GM21423 (cell line): ENCODE results near the gene MAPK12.

Experiments
- ATAC-seq: cut with Tn5 transposase; IDR thresholded peaks from one replicate; pipeline ENCODE4 v1.9.1; 2021; ENCODE audit warnings: mild to moderate bottlenecking, moderate library complexity; ENCODE audit not compliant: unreplicated experiment

Gene MAPK12

GRCh38 chr22:50236731-50237409, 24.6 kb downstream of the MAPK12 start:
- no peak for ATAC-seq

DNA sequence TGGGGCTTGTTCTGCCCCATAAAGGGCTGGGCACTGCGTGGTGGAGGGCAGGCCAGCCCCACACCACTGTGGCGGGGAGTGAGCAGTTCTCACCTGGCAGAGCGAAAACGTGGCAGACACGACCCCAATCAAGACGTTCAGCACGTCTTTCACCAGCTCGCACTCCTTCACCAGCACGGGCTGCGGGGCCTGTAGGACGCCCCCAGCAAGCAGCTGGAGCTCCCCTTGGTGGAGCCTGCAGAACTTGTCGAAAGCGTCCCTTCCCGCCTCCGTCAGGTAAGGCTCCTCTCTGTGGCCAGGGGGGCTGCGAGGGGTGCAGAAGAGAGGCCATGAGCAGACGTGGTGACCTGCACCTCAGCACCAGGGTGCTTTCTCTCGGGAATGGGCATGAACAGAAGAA, 28.3 kb downstream of the MAPK12 start:
- ATAC-seq, result no peak

- ATAC-seq, result no peak
Measured at GRCh38 chr22:50232481-50233151, 28.9 kb downstream of the MAPK12 start.

GRCh38 chr22:50229370-50229769, 32.1 kb downstream of the MAPK12 start:
- ATAC-seq, result no peak

DNA sequence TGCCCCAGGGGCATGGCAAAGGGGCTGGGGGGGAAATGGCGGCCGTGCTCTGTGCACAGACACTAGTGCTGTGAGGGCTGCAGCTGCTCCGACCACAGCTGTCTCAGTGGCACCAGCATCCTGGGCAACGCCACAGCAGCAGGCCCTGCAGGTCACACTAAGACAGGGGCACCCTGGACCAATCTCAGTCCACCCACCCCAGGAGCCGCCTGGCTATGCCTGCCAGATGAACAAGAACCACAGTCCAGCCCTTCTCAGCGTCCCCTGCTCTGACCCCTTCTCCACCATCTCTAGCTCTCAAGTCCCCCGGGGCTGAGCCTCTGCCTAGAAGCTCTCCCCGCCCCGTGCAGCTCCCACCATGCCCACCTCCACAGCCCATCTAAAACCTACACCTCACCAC, 33.1 kb downstream of the MAPK12 start:
- ATAC-seq, result no peak

GRCh38 chr22:50227579-50228215, 33.8 kb downstream of the MAPK12 start:
- no peak for ATAC-seq

- no peak for ATAC-seq
Measured at GRCh38 chr22:50226875-50227165, 34.7 kb downstream of the MAPK12 start.

DNA sequence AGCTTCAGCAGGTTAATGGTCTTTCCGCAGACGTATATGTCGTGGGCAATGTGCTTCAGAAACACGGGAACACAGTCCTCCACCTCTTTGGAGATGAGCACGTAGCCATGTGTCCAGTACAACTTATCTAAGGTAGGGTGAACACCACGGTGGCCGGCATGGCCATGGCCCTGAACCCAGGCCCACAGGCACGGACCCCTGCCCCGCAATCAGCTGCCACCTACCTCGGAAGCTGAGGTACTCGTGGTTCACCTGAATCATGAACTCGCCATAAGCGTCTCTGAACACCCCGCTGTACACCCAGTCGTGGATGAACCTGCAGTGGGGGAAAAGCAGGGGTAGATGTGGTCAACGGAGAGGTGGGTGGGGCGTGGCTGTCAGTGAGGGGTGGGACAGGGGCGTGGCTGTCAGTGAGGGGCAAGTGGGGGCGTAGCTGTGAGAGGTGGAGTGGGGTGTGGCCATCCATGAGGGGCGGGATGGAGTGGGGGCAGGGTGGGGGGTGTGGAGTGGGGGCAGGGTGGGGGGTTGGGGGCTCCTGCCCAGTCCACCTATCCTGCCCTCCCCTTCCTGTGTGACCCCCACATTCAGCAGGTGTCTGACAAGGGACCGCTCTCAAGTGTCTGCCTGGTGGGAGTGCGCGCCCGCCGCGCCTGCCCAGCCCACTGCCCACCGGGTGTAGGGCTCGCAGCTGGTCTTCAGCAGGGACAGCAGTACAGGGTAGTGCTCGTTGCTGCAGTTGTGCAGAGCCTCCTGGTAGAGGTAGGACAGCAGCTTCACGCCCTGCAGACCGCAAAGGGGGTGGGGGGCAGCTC, 35.2 kb downstream of the MAPK12 start:
- no peak for ATAC-seq

GRCh38 chr22:50225200-50225969, 36.1 kb downstream of the MAPK12 start:
- no peak for ATAC-seq

GRCh38 chr22:50224071-50224470, 37.4 kb downstream of the MAPK12 start:
- no peak for ATAC-seq

DNA sequence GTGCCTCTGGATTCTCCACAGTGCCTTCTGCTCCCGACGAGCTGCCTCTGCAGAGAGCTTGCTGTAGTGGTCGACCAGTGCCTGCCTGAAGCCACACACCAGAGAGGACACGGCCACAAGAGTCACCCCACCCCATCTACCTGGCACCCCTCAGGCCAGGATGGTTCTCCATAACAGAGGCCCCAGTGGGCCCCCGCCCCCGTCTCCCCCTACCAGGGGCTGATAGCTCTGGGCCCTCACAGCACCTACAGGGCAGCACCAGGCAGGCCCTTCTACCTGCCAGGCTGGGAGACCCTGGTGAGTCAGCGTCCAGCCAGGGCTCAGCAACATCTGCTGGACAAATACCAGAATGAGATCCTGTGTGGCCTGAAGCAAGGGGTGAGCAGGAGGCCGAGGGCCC, 39.0 kb downstream of the MAPK12 start:
- no peak for ATAC-seq

- ATAC-seq, result no peak
Measured at GRCh38 chr22:50221410-50222300, 39.8 kb downstream of the MAPK12 start.

GRCh38 chr22:50220603-50221409, 40.7 kb downstream of the MAPK12 start:
- ATAC-seq, result no peak

- no peak for ATAC-seq
Measured at GRCh38 chr22:50219800-50220602, 41.5 kb downstream of the MAPK12 start.

DNA sequence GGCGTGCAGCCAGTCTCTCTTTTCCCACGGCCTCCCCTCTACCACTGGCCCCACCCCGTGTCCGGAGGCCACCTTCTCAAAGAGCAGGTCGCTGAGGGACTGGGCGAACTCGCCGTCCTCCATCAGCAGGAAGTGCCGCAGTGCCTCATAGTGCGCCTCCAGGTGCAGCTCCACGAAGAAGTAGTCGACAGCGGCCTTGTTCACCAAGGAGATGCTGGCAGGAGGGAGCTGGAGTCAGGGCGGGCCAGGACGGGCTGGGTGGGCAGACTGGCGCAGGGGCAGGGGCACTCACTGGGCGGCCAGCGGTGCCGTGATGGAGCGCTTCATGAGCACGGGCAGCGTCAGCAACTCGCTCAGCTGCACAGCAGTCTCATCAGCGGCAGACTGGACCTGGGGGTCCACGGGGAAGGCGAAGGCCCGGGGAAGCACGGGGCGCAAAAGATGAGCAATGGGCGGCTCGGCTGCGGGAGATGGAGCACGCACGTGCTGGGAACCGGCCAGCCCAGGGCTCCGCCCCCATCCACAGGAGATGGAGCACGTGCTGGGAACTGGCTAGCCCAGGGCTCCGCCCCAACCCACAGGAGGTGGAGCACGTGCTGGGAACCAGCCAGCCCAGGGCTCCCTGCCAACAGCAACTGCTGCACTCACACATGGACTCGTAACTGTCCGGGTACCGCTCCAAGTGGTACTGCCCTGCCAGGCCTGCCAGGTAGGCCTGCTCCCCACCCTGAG, 42.3 kb downstream of the MAPK12 start:
- no peak for ATAC-seq

DNA sequence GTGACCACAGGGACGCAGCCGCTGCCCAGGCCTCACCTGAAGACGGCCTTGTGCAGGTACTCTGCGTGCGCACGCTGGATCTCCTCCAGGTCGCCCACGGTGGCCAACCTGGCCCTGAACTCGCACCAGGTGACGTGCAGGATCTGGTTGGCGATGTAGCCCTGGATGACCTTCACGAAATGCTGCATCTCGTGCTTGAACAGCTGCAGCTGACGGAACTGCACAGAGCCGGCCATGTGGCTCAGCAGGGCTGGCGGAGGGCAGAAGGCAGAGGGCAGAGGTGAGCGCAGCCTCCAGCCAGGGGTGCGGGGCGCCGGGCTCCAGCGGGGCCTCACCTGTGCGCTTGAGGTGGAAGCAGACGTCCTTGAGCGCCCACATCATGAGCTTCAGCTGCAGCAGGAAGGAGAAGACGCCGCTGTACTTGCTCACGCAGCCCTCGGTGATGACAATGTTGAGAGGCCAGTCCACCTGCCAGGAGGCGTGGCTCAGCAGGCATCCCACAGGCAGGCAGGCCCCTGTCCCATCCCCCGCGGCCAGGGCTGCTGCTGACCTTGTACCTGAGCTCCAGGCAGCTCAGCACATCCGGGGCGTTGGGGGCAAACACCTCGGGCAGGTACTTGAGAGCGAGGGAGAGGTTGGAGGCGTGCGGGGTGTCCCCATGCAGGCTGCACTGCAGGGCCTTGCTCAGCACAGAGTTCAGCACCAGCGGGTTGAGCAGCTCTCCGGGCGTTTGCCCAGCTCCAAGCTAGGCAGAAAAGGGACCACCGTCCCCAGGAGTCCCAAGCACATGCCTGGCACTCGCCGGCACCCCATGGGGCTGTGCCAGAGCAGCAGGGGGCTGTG, 43.1 kb downstream of the MAPK12 start:
- no peak for ATAC-seq
